HG03432 (cell line): ENCODE measurements around the gene MAN2B2.
"Not testable (repeated sequence)": the region's sequence is repeated elsewhere in the genome, so short reads cannot be mapped to it uniquely, and the experiment has no call there.

ENCODE experiments used
- ATAC-seq: cut with Tn5 transposase; IDR thresholded peaks from one replicate; pipeline ENCODE4 v1.9.1; 2021; ENCODE audit warnings: mild to moderate bottlenecking, moderate library complexity; ENCODE audit not compliant: unreplicated experiment

The MAN2B2 gene

DNA sequence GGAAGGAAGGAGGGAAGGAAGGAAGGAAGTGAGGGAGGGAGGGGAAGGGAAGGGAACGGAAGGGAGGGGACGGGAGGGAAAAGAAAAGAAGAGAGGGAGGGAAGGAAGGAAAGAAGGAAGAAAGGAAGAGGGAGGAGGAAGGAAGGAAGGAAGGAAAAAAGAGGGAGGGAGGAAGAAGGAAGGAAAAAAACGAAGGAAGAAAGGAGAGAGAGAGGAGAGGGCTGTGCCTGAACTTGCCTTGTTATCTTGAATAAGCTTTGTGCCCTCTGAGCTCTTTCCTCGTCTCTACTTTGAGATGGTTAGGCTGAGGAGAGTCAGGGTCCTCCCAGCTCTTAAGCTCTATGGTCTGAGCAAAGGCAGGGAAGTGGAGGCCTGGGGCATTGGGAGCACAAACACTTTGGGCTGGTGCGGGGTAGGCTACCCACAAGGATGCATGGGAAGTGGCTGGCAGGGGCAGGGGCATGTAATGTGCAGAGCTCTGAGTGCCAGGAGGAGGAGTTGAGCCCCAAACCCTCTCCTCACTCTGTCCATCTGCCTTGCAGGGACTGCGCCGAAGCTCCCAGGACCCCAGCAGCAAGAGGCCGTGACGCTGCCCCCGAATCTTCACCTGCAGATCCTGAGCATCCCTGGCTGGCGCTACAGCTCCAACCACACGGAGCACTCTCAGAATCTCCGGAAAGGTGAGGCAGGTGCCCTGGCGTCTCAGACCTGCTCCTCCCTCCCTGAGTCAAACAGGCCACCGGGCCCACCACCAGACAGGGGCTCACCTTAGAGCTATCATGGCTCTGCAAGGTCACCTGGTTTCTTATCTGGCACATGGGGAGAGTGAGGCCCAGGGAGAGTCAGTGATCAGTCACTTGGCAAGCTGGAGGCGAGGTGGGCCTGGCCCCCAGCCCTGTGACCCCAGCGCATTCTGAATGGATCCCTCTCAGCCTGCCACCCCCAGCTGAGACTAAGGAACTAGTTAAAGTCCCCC lies 39.0 kb downstream of the MAN2B2 start:
- ATAC-seq: no peak

DNA sequence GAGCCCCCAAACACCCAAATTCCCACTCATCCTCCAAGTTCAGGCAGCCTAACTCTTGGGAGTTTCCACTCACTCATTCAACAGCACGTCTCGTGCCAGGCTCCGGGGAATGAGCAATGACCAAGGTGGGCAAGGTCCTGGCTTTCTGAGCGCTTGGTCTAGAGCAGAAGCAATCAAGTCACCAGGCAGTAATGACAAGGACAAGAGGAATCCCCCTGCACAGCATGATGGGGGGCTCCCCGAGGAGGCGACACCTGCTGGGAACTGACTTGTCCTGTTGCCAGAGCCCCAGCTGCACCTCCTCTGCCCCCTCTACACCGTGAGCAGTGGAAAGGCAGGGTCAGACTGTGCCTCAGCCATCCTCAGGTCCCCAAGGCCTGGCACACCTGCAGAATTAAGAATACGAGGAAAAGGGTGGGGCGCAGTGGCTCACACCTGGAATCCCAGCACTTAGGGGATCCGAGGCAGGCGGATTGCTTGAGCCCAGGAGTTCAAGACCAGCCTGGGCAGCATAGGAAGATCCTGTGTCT lies 39.8 kb downstream of the MAN2B2 start:
- ATAC-seq: no peak

- ATAC-seq: no peak
Measured at GRCh38 chr4:6616087-6616995, 41.4 kb downstream of the MAN2B2 start.

- no peak for ATAC-seq
Measured at GRCh38 chr4:6617246-6617645, 42.3 kb downstream of the MAN2B2 start.

GRCh38 chr4:6618386-6619115 lies 43.6 kb downstream of the MAN2B2 start:
- no peak for ATAC-seq

- ATAC-seq: no peak
Measured at GRCh38 chr4:6619116-6619465, 44.1 kb downstream of the MAN2B2 start.

- no peak for ATAC-seq
Measured at GRCh38 chr4:6619466-6620255, 44.7 kb downstream of the MAN2B2 start.

- no peak for ATAC-seq
Measured at GRCh38 chr4:6620296-6620695, 45.3 kb downstream of the MAN2B2 start.

DNA sequence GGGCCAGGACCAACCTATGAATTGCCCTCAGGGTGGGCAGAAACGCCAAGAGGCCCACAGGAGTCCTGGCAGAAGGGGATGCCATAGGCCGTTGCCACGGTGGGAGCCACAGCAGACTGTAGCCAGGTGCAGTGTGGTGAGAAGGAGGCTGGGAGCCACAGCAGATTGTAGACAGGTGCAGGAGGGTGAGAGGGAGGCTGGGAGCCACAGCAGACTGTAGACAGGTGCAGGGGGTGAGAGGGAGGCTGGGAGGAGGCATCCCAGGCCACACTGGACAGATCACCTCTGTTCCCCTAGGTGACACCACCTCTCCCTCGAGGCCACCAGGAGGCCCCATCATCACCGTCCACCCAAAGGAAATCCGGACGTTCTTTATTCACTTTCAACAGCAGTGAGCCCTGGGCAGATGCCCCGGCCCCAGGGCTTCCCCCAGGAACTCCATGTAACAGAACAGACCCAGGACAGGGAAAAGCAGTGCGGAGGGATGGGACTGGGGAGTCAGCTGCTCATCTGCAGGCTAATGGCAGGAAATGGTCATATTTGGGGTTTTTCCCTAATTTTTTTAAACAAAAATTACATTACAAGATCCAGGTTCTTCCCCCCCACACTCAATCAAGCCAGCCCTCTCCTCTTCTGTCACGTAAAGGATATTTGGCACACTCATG lies 46.0 kb downstream of the MAN2B2 start:
- ATAC-seq: no peak

- ATAC-seq: no peak
Measured at GRCh38 chr4:6621556-6621927, 46.6 kb downstream of the MAN2B2 start.

DNA sequence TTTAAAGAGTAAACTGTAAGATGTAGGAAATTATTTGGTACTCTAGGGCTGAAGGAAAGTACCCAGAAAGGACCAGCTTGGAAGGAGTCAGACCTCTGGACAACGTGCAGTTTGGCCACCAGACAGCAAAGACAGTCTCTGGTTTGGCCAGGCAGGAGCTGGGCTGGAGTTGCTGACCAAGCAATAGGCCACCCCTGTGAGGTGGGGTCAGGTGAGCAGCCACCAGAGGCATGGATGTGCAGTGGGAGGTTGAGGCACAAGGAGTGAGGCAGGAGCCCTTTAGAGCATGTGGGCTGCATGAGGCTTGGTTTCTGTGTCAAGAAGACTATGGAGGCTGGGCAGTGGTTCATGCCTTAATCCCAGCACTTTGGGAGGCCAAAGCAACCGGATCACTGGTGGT lies 47.8 kb downstream of the MAN2B2 start:
- ATAC-seq: no peak

DNA sequence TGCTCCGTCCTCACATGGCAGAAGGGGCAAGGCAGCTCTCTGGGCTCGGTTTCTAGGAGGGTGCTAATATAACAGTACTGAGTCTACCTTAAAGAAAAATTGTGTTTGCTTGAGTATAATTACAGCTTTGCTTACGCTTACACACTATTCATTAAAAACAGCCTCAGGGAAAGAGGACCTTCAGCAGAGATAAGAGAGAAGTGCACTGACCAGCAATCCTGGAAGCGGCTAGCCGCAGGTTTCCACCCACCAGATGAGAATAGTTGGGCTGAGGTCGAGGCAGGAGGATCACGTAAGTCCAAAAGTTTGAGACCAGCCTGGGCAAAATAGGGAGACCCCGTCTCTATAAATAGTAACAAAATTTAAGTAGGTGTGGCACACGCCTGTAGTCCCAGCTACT lies 50.3 kb downstream of the MAN2B2 start:
- no peak for ATAC-seq

DNA sequence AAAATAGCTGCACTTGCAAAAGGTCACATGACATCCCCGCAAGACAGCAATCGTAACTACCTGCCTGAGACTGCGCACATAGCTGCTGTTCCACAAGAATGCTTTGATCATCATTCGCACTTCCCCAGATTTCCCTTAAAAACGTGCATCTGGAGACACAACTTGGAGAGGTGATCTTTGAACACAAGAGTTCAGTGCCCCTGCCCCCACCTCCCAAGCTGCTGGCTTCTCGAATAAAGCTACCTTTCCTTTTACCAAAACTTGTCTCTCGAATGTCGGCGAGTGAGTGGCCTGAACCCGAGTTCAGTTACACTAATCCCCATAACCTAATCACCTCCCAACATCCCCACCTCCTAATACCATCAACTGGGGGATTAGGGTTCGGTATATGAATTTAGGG lies 51.1 kb downstream of the MAN2B2 start:
- ATAC-seq: no peak

DNA sequence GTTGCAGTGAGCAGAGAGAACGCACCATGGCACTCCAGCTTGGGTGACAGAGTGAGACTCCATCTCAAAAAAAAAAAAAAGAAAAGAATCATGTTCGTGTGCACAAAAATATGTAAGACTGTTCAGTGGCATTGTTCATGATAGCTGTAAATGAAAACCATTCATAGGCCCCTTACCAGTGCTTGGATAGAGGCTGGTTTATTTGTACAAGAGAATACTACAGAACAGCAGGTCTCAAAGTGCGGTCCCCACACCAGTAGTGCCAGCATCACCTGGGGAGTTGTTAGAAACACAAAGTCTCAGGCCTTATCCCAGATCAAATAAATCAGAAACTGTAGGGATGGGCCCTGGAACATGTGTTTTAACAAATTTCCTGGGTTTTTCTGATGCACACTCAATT lies 52.8 kb downstream of the MAN2B2 start:
- ATAC-seq: no peak

GRCh38 chr4:6628484-6628883 lies 53.5 kb downstream of the MAN2B2 start:
- not testable (repeated sequence) for ATAC-seq

- no peak for ATAC-seq
Measured at GRCh38 chr4:6632125-6632524, 57.1 kb downstream of the MAN2B2 start.

DNA sequence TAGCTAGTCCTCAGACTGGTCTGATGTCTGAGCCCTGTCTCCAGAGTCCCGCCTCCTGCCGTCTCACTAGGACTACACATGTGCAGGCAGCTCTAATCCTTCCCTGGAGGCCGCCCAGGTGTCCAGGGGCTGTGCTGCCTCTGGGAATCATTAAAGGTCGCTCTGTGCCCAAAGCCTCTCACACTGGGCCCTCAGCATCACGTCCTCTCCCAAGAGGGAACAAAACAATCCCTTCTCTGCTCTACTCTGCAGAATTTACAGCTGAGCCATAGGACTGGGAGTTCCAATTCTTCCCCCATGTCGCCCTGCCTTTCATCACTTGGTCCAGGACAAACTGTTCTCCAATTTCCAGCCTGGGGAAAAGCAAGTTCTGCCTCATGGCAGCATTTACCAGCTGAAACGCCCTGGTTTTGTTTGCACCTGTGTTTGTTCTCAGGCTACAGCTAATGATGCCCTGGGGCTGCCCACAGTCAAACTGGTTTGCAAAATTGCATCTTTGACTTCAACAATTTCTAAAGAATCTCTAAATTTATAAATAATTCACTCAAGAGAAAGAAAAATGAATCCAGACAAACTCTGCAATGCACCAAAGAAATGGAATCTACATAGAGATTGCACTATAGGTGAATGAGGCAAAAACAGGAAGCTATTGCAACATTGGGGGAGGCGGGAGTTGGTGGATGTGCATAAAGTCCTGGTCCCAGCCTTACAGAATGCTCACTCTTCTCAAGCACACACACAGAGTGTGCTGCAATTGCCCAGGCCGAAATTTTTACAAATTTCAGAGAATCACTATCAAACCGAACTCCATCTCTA lies 58.3 kb downstream of the MAN2B2 start:
- no peak for ATAC-seq

DNA sequence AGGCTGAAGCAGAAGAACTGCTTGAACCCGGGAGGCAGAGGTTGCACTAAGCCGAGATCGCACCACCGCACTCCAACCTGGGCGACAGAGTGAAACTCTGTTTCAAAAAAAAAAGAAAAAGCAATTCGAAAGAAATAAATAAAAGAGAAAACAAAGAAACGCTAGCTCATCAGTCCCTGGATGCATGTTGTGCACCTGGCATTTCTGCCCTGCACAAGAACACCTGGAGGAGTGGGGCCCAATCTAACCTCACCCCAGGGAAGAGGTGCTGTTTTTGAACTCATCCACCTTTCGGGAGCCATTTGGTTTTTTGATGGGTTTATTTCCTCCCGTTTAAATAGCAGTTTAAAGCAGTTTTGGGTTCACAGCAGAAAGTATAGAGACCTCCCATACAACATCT lies 59.8 kb downstream of the MAN2B2 start:
- ATAC-seq: no peak
